Endothelial cell of umbilical vein (primary cell): ENCODE data around the gene HIVEP3. TPM values are rescaled to one million over a fixed set of nuclear protein-coding genes. Genes with fewer than 3 reads are reported as not detected.

Experiments used
- BruUV-seq: library from RNA; stranded (reverse); fragments of 400-500 nt; replicated peaks from 2 replicates; lab custom pipeline; 2021; lab: Mats Ljungman, UMichigan
- CTCF ChIA-PET: fragments of 300-600, 350-600 bp; sonication (Branson Sonifier 250); formaldehyde crosslinking; loops from one replicate; lab custom pipeline; 2021; ENCODE audit warnings: antibody characterized with exemption, inconsistent platforms; lab: Charles Lee
- POLR2A ChIA-PET: fragments of 300-600, 350-600 bp; sonication (Branson Sonifier 250); formaldehyde crosslinking; loops from one replicate; lab custom pipeline; 2021; ENCODE audit warnings: antibody characterized with exemption, inconsistent platforms; lab: Charles Lee
- DNase-seq: peaks from one replicate; pipeline ENCODE4 v3.0.0-alpha.2; 2011; ENCODE audit warnings: low read depth, low spot score
- FAIRE-seq: peaks from 2 replicates; lab custom pipeline; 2011; peaks lifted over from hg19 to GRCh38; lab: Jason Lieb, UNC
- H2AFZ ChIP-seq: 2 replicates; pipeline ENCODE4 v1.6.0; 2012; ENCODE audit warnings: low read depth, low read length, control low read depth, inconsistent platforms
- H3K27ac ChIP-seq: 2 replicates; pipeline ENCODE4 v1.5.1; 2011; ENCODE audit warnings: low read depth, mild to moderate bottlenecking, control low read depth, low read length, moderate library complexity; ENCODE audit not compliant: insufficient read depth
- H3K27me3 ChIP-seq, 2 experiments: 2 replicates each; pipeline versions ENCODE4 v1.6.0 to v1.6.1; 2011; ENCODE audit warnings: low read length in 2 of 2, mixed read lengths in 1 of 2; ENCODE audit not compliant: control insufficient read depth in 2 of 2, insufficient read depth in 2 of 2
- H3K36me3 ChIP-seq, 2 experiments: 2 replicates in 1 of 2; 3 replicates in 1 of 2; pipeline ENCODE4 v1.5.1; 2011; ENCODE audit warnings: low read length in 2 of 2, mild to moderate bottlenecking in 1 of 2, moderate library complexity in 1 of 2; ENCODE audit not compliant: control insufficient read depth in 2 of 2, insufficient read depth in 2 of 2; ENCODE audit errors: extremely low read depth in 1 of 2
- H3K4me1 ChIP-seq: 3 replicates; pipeline ENCODE4 v1.5.1; 2011; ENCODE audit warnings: mild to moderate bottlenecking, low read length; ENCODE audit not compliant: control insufficient read depth, insufficient read depth; ENCODE audit errors: extremely low read depth
- H3K4me2 ChIP-seq: 2 replicates; pipeline ENCODE4 v1.6.1; 2011; ENCODE audit warnings: low read length, control low read depth, mixed read lengths; ENCODE audit not compliant: insufficient read depth
- H3K4me3 ChIP-seq, 3 experiments: fragments of 200-600 bp in 1 of 3; sonication (generic), shearing (Covaris generic) in 1 of 3; replicated peaks in 1 of 3; 2 replicates each; pipeline ENCODE4 v1.5.1; 2011 to 2016; ENCODE audit warnings: control low read depth in 3 of 3, low read length in 3 of 3, mild to moderate bottlenecking in 2 of 3, inconsistent platforms in 1 of 3, low read depth in 1 of 3, moderate library complexity in 1 of 3; ENCODE audit not compliant: insufficient read depth in 1 of 3
- H3K79me2 ChIP-seq: 2 replicates; pipeline ENCODE4 v1.6.0; 2012; ENCODE audit warnings: low read length, inconsistent platforms; ENCODE audit not compliant: control insufficient read depth, insufficient read depth
- H3K9ac ChIP-seq: replicated peaks from 2 replicates; pipeline ENCODE3; 2011; ENCODE audit warnings: low read length, control low read depth; ENCODE audit not compliant: insufficient read depth; ENCODE audit errors: extremely low read depth
- H3K9me1 ChIP-seq: replicated peaks from 3 replicates; pipeline ENCODE4 v1.6.0; 2011; ENCODE audit warnings: mild to moderate bottlenecking, low read length; ENCODE audit not compliant: control insufficient read depth, insufficient read depth; ENCODE audit errors: extremely low read depth
- H3K9me3 ChIP-seq: replicated peaks from 2 replicates; pipeline ENCODE4 v1.5.1; 2012; ENCODE audit warnings: low read length, inconsistent platforms; ENCODE audit not compliant: control insufficient read depth, insufficient read depth
- H4K20me1 ChIP-seq: replicated peaks from 2 replicates; pipeline ENCODE3; 2011; ENCODE audit warnings: mild to moderate bottlenecking, low read length; ENCODE audit not compliant: control insufficient read depth, insufficient read depth; ENCODE audit errors: extremely low read depth
- CTCF ChIP-seq, 2 donors: IDR thresholded peaks; 1 replicate in 1 of 2; 2 replicates in 1 of 2; pipeline ENCODE4 v1.5.1; 2011; ENCODE audit warnings: low read length in 2 of 2, mild to moderate bottlenecking in 2 of 2, moderate library complexity in 2 of 2, control low read depth in 1 of 2, inconsistent platforms in 1 of 2, low read depth in 1 of 2; ENCODE audit not compliant: insufficient read depth in 1 of 2; ENCODE audit errors: extremely low read depth in 1 of 2
- EZH2 ChIP-seq: IDR thresholded peaks from 2 replicates; pipeline ENCODE4 v1.6.1; 2012; ENCODE audit warnings: borderline replicate concordance, low read depth, mild to moderate bottlenecking, moderate library complexity, low read length, inconsistent platforms; ENCODE audit not compliant: severe bottlenecking
- FOS ChIP-seq: IDR thresholded peaks from 2 replicates; pipeline ENCODE4 v1.6.1; 2011; ENCODE audit warnings: mild to moderate bottlenecking, low read length, moderate library complexity, borderline replicate concordance; ENCODE audit not compliant: insufficient read depth
- GATA2 ChIP-seq: IDR thresholded peaks from 2 replicates; pipeline ENCODE4 v1.7.0; 2011; ENCODE audit warnings: low read depth, mild to moderate bottlenecking, moderate library complexity, mixed read lengths, low read length; ENCODE audit not compliant: insufficient read length, insufficient read depth
- JUN ChIP-seq: IDR thresholded peaks from 2 replicates; pipeline ENCODE4 v1.6.1; 2011; ENCODE audit warnings: borderline replicate concordance, low read depth; ENCODE audit not compliant: insufficient read length, insufficient read depth
- MAX ChIP-seq: IDR thresholded peaks from 2 replicates; pipeline ENCODE4 v1.6.1; 2011; ENCODE audit not compliant: insufficient read depth, insufficient read length
- MYC ChIP-seq: IDR thresholded peaks from one replicate; pipeline ENCODE4 v1.6.1; 2011; ENCODE audit warnings: mild to moderate bottlenecking, low read depth, low read length
- POLR2A ChIP-seq: IDR thresholded peaks from 2 replicates; pipeline ENCODE4 v1.6.1; 2012; ENCODE audit warnings: low read depth, mild to moderate bottlenecking, control low read depth, low read length
- POLR2AphosphoS5 ChIP-seq: IDR thresholded peaks from 2 replicates; pipeline ENCODE4 v1.6.1; 2012; ENCODE audit warnings: low read depth, mild to moderate bottlenecking, control low read depth, low read length, moderate library complexity; ENCODE audit not compliant: insufficient read depth
- dilution Hi-C: fragments of 300-500 bp; cut with MboI; formaldehyde crosslinking; loops from one replicate; pipeline ENCODE4 v1.15.0; 2019; ENCODE audit warnings: low sequenced_read_pairs; ENCODE audit not compliant: extremely low pct_ligation_motif_present
- intact Hi-C: fragments of 100-400 bp; cut with micrococcal nuclease; formaldehyde crosslinking; loops from one replicate; pipeline ENCODE4 v1.10.0; 2022
- polyA plus RNA-seq, 4 experiments: library from polyadenylated mRNA; depleted of rRNA in 3 of 4; stranded (reverse) in 3 of 4; unstranded in 1 of 4; fragments of >200 nt; gene quantifications; 2 replicates each; pipeline versions ENCODE4 v1.2.1 to v1.2.3, GENCODE V29; 2011 to 2012; ENCODE audit warnings: missing spikeins in 1 of 4
- total RNA-seq: library from RNA; stranded (reverse); gene quantifications from 2 replicates; pipeline ENCODE4 v1.2.3, GENCODE V29; 2021

HIVEP3 gene
- total and polyA plus RNA-seq, 2 donors (not counting 3 experiments of a cell fraction or from before 2014, with no cell fraction given) = 3.4 to 4.0 TPM

GRCh38 chr1:41590331-41590730, 328.4 kb downstream of the HIVEP3 start:
- no peak overlapping the region for H3K4me3 ChIP-seq
- no peak for DNase-seq
- POLR2A ChIA-PET = no interaction called here
- no peaks in the 10 kb centered on the region for H3K9me1 ChIP-seq
- CTCF ChIA-PET = interaction anchor here (1.8 kb wide), 1 partner anchor 16 kb away, joined by 5 read pairs; no protein-coding TSS in a partner anchor
- no TSS peak for BruUV-seq
- no peak overlapping the region for H2AFZ ChIP-seq
- dilution Hi-C loops (no loop called here), intact Hi-C loops (no loop called here)
- no peaks in the 10 kb centered on the region for H4K20me1 ChIP-seq
- H3K27me3 ChIP-seq = no peaks in the 10 kb centered on the region
- no peak overlapping the region for H3K4me2 ChIP-seq
- H3K4me1 ChIP-seq = no peaks in the 10 kb centered on the region
- no peaks in the 10 kb centered on the region for H3K36me3 ChIP-seq
- no peak for TF ChIP-seq JUN
- TF ChIP-seq EZH2 = no peak
- no peak for TF ChIP-seq MYC
- TF ChIP-seq POLR2A = no peak
- no peak for TF ChIP-seq CTCF (IDR thresholded peaks at IDR 0.05; ENCODE audit: extremely low read depth in 1 of 2, insufficient read depth in 1 of 2, low read depth in 1 of 2, low read length in 2 of 2)
- no peak for TF ChIP-seq GATA2
- no peak for TF ChIP-seq POLR2AphosphoS5
- no peak for TF ChIP-seq MAX
- TF ChIP-seq FOS = no peak
- no peak overlapping the region for H3K27ac ChIP-seq
- H3K9ac ChIP-seq = no peak overlapping the region
- H3K9me3 ChIP-seq = no peaks in the 10 kb centered on the region
- FAIRE-seq = no peak
- H3K79me2 ChIP-seq = no peaks in the 10 kb centered on the region
